ENCODE measurements around the gene CRYBG1. TPM values are rescaled to one million over a fixed set of nuclear protein-coding genes. Genes with fewer than 3 reads are reported as not detected.

CRYBG1 gene
- total RNA-seq, 1 donor from 2014 or later, result 3.7 TPM

GRCh38 chr6:106488494-106489370 lies 128.2 kb downstream of the CRYBG1 start:
- Histone ChIP-seq H3K9me3 (ENCODE audit: control insufficient read depth in 3 of 3, low read length in 3 of 3) (no peaks in the 10 kb centered on the region), H3K4me3 (ENCODE audit: low read length in 3 of 3) (no peak overlapping the region), H3K4me1 (ENCODE audit: control insufficient read depth in 3 of 3, insufficient read depth in 3 of 3, low read length in 3 of 3) (no peaks in the 10 kb centered on the region), H3K9ac (ENCODE audit: low read depth in 1 of 3, low read length in 3 of 3) (no peak overlapping the region), H3K36me3 (ENCODE audit: control insufficient read depth in 3 of 3, insufficient read depth in 3 of 3, low read length in 3 of 3) (no peaks in the 10 kb centered on the region), H3K27ac (ENCODE audit: low read depth, low read length) (no peak overlapping the region), H3K27me3 (ENCODE audit: control insufficient read depth in 3 of 3, insufficient read depth in 3 of 3, low read length in 3 of 3) (no peaks in the 10 kb centered on the region)

DNA sequence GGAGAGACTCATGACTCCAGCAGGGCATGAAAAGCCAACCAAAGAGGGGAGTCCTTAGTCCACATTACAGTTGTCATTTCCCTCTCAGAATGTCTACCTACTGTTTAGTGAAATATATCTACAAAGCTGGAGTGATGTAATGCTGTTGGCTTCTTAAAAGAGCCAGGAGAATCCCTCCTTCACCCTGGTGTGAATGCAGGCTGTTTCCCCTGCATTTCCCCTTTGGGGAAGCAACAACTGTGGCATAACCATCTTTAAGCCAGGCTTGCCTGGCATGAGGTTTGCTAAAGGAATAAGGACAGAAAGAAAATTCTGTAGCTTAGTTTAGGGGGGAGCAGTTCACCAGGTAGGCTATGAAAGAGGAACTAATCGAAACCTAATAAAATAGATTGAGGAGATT lies 129.5 kb downstream of the CRYBG1 start:
- Histone ChIP-seq H3K27me3 (ENCODE audit: control insufficient read depth in 3 of 3, insufficient read depth in 3 of 3, low read length in 3 of 3) (no peaks in the 10 kb centered on the region), H3K27ac (ENCODE audit: low read depth, low read length) (no peak overlapping the region), H3K4me3 (ENCODE audit: low read length in 3 of 3) (no peak overlapping the region), H3K36me3 (ENCODE audit: control insufficient read depth in 3 of 3, insufficient read depth in 3 of 3, low read length in 3 of 3) (no peaks in the 10 kb centered on the region), H3K4me1 (ENCODE audit: control insufficient read depth in 3 of 3, insufficient read depth in 3 of 3, low read length in 3 of 3) (no peaks in the 10 kb centered on the region), H3K9me3 (ENCODE audit: control insufficient read depth in 3 of 3, low read length in 3 of 3) (no peaks in the 10 kb centered on the region), H3K9ac (ENCODE audit: low read depth in 1 of 3, low read length in 3 of 3) (no peak overlapping the region)

GRCh38 chr6:106490436-106490835 lies 129.9 kb downstream of the CRYBG1 start:
- no peak overlapping the region for H3K9ac ChIP-seq (ENCODE audit: low read depth in 1 of 3, low read length in 3 of 3)
- no peaks in the 10 kb centered on the region for H3K9me3 ChIP-seq (ENCODE audit: control insufficient read depth in 3 of 3, low read length in 3 of 3)
- no peaks in the 10 kb centered on the region for H3K4me1 ChIP-seq (ENCODE audit: control insufficient read depth in 3 of 3, insufficient read depth in 3 of 3, low read length in 3 of 3)
- H3K27ac ChIP-seq (ENCODE audit: low read depth, low read length), result no peak overlapping the region
- no peaks in the 10 kb centered on the region for H3K27me3 ChIP-seq (ENCODE audit: control insufficient read depth in 3 of 3, insufficient read depth in 3 of 3, low read length in 3 of 3)
- no peaks in the 10 kb centered on the region for H3K36me3 ChIP-seq (ENCODE audit: control insufficient read depth in 3 of 3, insufficient read depth in 3 of 3, low read length in 3 of 3)
- no peak overlapping the region for H3K4me3 ChIP-seq (ENCODE audit: low read length in 3 of 3)

DNA sequence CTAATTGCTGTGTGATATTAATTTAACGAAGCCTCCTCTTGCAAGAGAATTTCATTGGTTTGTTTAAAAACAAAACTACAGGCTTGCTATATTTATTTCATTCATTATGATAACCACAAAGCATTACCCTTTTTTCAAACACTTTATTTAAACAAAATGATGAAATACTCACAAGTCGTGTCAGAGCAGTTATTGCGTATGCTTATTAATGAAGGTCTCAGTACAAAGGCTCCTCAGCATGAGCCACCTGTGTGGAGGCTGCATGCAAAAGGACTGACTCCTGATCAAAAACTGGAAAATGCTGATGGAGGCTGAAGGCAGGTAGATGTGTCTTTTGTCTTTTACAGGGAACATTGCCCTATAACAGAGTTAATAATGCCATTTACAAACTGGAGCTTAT lies 130.5 kb downstream of the CRYBG1 start:
- no peak overlapping the region for H3K4me3 ChIP-seq (ENCODE audit: low read length in 3 of 3)
- H3K27ac ChIP-seq (ENCODE audit: low read depth, low read length), result no peak overlapping the region
- H3K9ac ChIP-seq (ENCODE audit: low read depth in 1 of 3, low read length in 3 of 3), result no peak overlapping the region
- no peaks in the 10 kb centered on the region for H3K36me3 ChIP-seq (ENCODE audit: control insufficient read depth in 3 of 3, insufficient read depth in 3 of 3, low read length in 3 of 3)
- H3K4me1 ChIP-seq (ENCODE audit: control insufficient read depth in 3 of 3, insufficient read depth in 3 of 3, low read length in 3 of 3), result no peaks in the 10 kb centered on the region
- no peaks in the 10 kb centered on the region for H3K27me3 ChIP-seq (ENCODE audit: control insufficient read depth in 3 of 3, insufficient read depth in 3 of 3, low read length in 3 of 3)
- no peaks in the 10 kb centered on the region for H3K9me3 ChIP-seq (ENCODE audit: control insufficient read depth in 3 of 3, low read length in 3 of 3)

GRCh38 chr6:106495014-106495413 lies 134.5 kb downstream of the CRYBG1 start:
- Histone ChIP-seq H3K27me3 (ENCODE audit: control insufficient read depth in 3 of 3, insufficient read depth in 3 of 3, low read length in 3 of 3) (no peaks in the 10 kb centered on the region), H3K4me1 (ENCODE audit: control insufficient read depth in 3 of 3, insufficient read depth in 3 of 3, low read length in 3 of 3) (no peaks in the 10 kb centered on the region), H3K27ac (ENCODE audit: low read depth, low read length) (no peak overlapping the region), H3K4me3 (ENCODE audit: low read length in 3 of 3) (no peak overlapping the region), H3K9ac (ENCODE audit: low read depth in 1 of 3, low read length in 3 of 3) (no peak overlapping the region), H3K36me3 (ENCODE audit: control insufficient read depth in 3 of 3, insufficient read depth in 3 of 3, low read length in 3 of 3) (no peaks in the 10 kb centered on the region), H3K9me3 (ENCODE audit: control insufficient read depth in 3 of 3, low read length in 3 of 3) (no peaks in the 10 kb centered on the region)

DNA sequence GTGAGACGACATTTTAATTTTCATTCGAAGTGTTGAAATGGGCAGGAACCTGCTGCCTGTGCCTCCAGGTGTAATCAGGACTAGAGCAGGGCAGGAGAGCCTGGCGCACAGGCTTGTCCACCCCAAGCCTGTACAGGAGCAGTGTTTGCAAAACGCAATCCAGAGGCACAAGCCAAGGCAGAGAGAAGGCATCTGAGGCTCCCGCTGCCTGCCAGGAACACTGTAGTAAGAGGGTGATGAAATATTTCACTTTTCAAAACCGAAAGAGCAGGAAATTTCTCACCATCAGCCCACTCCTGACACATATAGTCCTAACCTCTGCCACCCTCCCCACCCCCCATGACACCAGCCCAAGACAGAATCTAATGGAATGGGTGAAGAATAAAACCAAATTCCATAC lies 136.3 kb downstream of the CRYBG1 start:
- Histone ChIP-seq H3K4me3 (ENCODE audit: low read length in 3 of 3) (no peak overlapping the region), H3K27me3 (ENCODE audit: control insufficient read depth in 3 of 3, insufficient read depth in 3 of 3, low read length in 3 of 3) (no peaks in the 10 kb centered on the region), H3K9me3 (ENCODE audit: control insufficient read depth in 3 of 3, low read length in 3 of 3) (no peaks in the 10 kb centered on the region), H3K4me1 (ENCODE audit: control insufficient read depth in 3 of 3, insufficient read depth in 3 of 3, low read length in 3 of 3) (no peaks in the 10 kb centered on the region), H3K9ac (ENCODE audit: low read depth in 1 of 3, low read length in 3 of 3) (no peak overlapping the region), H3K36me3 (ENCODE audit: control insufficient read depth in 3 of 3, insufficient read depth in 3 of 3, low read length in 3 of 3) (no peaks in the 10 kb centered on the region), H3K27ac (ENCODE audit: low read depth, low read length) (no peak overlapping the region)

GRCh38 chr6:106501960-106502371 lies 141.4 kb downstream of the CRYBG1 start:
- Histone ChIP-seq H3K9ac (ENCODE audit: low read depth in 1 of 3, low read length in 3 of 3) (no peak overlapping the region), H3K27me3 (ENCODE audit: control insufficient read depth in 3 of 3, insufficient read depth in 3 of 3, low read length in 3 of 3) (peaks cover under 1 to 2% (median under 1%) of the 10 kb centered on the region in 3 donors), H3K9me3 (ENCODE audit: control insufficient read depth in 3 of 3, low read length in 3 of 3) (no peaks in the 10 kb centered on the region), H3K4me3 (ENCODE audit: low read length in 3 of 3) (no peak overlapping the region), H3K27ac (ENCODE audit: low read depth, low read length) (no peak overlapping the region), H3K36me3 (ENCODE audit: control insufficient read depth in 3 of 3, insufficient read depth in 3 of 3, low read length in 3 of 3) (no peaks in the 10 kb centered on the region), H3K4me1 (ENCODE audit: control insufficient read depth in 3 of 3, insufficient read depth in 3 of 3, low read length in 3 of 3) (no peaks in the 10 kb centered on the region)

DNA sequence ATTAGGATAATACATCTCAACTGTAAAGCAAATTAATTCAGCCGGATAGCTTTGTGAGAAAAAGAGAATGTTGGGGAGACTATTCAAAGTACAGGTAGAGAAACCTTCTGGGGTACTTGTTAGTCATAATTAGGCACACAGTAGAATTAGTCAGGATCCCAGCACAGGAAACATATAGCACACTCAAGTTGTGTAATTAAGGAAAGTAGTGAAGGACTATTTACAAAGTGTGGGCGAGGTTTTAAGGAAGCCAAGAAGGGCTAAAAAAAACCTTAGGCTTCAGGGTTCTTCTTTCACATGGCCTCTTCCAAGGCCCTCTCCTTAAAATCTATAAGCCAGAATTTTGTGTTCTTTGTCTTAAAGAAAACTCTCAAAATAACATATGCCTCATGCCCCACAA lies 142.0 kb downstream of the CRYBG1 start:
- H3K4me3 ChIP-seq (ENCODE audit: low read length in 3 of 3), result no peak overlapping the region
- H3K27ac ChIP-seq (ENCODE audit: low read depth, low read length), result no peak overlapping the region
- H3K9me3 ChIP-seq (ENCODE audit: control insufficient read depth in 3 of 3, low read length in 3 of 3), result no peaks in the 10 kb centered on the region
- no peaks in the 10 kb centered on the region for H3K4me1 ChIP-seq (ENCODE audit: control insufficient read depth in 3 of 3, insufficient read depth in 3 of 3, low read length in 3 of 3)
- H3K36me3 ChIP-seq (ENCODE audit: control insufficient read depth in 3 of 3, insufficient read depth in 3 of 3, low read length in 3 of 3), result no peaks in the 10 kb centered on the region
- H3K9ac ChIP-seq (ENCODE audit: low read depth in 1 of 3, low read length in 3 of 3), result no peak overlapping the region
- peaks cover 2 to 7% (median 6%) of the 10 kb centered on the region in 3 donors for H3K27me3 ChIP-seq (ENCODE audit: control insufficient read depth in 3 of 3, insufficient read depth in 3 of 3, low read length in 3 of 3)

DNA sequence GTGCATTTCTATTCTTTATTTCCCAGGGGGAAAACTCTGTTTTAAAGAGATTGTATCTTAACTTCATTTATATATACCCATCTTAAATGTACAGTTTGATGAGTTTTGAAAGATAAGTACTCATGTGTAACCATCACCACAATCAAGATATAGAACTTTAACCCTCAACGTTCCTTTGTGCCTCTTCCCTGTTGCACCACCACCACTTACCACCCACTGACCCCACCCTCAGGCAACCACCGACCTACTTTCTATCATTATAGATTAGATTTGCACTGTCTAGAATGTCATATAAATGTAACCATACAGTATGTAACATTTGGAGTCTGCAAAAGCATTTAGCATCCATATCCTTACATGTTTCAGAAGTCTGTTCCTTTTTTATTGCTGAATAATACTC lies 147.8 kb downstream of the CRYBG1 start:
- H3K27ac ChIP-seq (ENCODE audit: low read depth, low read length), result no peak overlapping the region
- no peak overlapping the region for H3K9ac ChIP-seq (ENCODE audit: low read depth in 1 of 3, low read length in 3 of 3)
- peaks cover 40 to 49% (median 47%) of the 10 kb centered on the region in 3 donors for H3K27me3 ChIP-seq (ENCODE audit: control insufficient read depth in 3 of 3, insufficient read depth in 3 of 3, low read length in 3 of 3)
- H3K4me1 ChIP-seq (ENCODE audit: control insufficient read depth in 3 of 3, insufficient read depth in 3 of 3, low read length in 3 of 3), result peaks cover 16 to 30% (median 19%) of the 10 kb centered on the region in 3 donors
- H3K36me3 ChIP-seq (ENCODE audit: control insufficient read depth in 3 of 3, insufficient read depth in 3 of 3, low read length in 3 of 3), result no peaks in the 10 kb centered on the region
- no peaks in the 10 kb centered on the region for H3K9me3 ChIP-seq (ENCODE audit: control insufficient read depth in 3 of 3, low read length in 3 of 3)
- H3K4me3 ChIP-seq (ENCODE audit: low read length in 3 of 3), result no peak overlapping the region

- no peaks in the 10 kb centered on the region for H3K9me3 ChIP-seq (ENCODE audit: control insufficient read depth in 3 of 3, low read length in 3 of 3)
- H3K9ac ChIP-seq (ENCODE audit: low read depth in 1 of 3, low read length in 3 of 3), result no peak overlapping the region
- peaks cover 16 to 30% (median 19%) of the 10 kb centered on the region in 3 donors for H3K4me1 ChIP-seq (ENCODE audit: control insufficient read depth in 3 of 3, insufficient read depth in 3 of 3, low read length in 3 of 3)
- no peak overlapping the region for H3K27ac ChIP-seq (ENCODE audit: low read depth, low read length)
- H3K36me3 ChIP-seq (ENCODE audit: control insufficient read depth in 3 of 3, insufficient read depth in 3 of 3, low read length in 3 of 3), result no peaks in the 10 kb centered on the region
- H3K27me3 ChIP-seq (ENCODE audit: control insufficient read depth in 3 of 3, insufficient read depth in 3 of 3, low read length in 3 of 3), result peaks cover 40 to 49% (median 47%) of the 10 kb centered on the region in 3 donors
- H3K4me3 ChIP-seq (ENCODE audit: low read length in 3 of 3), result no peak overlapping the region
Observed at GRCh38 chr6:106508834-106509233, 148.3 kb downstream of the CRYBG1 start.
